GM18907 (cell line): ENCODE measurements around the gene NEK7.
A peak's percentile ranks its signal among the peaks of the same experiment; 100 is the strongest.
"Not testable (repeated sequence)": the region's sequence is repeated elsewhere in the genome, so short reads cannot be mapped to it uniquely, and the experiment has no call there.

Source experiments
- ATAC-seq: cut with Tn5 transposase; IDR thresholded peaks from one replicate; pipeline ENCODE4 v1.9.1; 2021; ENCODE audit warnings: mild to moderate bottlenecking, moderate library complexity; ENCODE audit not compliant: unreplicated experiment

The NEK7 gene

GRCh38 chr1:198156745-198157240 is at the start of gene NEK7:
NEK7 (plus strand) TSS chr1:198156998; CDS start chr1:198232581, 75,583 bp downstream.
- peak; percentile 58 for ATAC-seq

- ATAC-seq: no peak
Observed at GRCh38 chr1:198107091-198107501, 49.7 kb upstream of the NEK7 start.

- ATAC-seq: no peak
Observed at GRCh38 chr1:198108636-198109370, 48.0 kb upstream of the NEK7 start.

GRCh38 chr1:198109371-198109715 is 47.5 kb upstream of the NEK7 start:
- no peak for ATAC-seq

- ATAC-seq: no peak
Observed at GRCh38 chr1:198113342-198113750, 43.5 kb upstream of the NEK7 start.

- no peak for ATAC-seq
Observed at GRCh38 chr1:198116069-198116468, 40.7 kb upstream of the NEK7 start.

GRCh38 chr1:198116469-198116868 is 40.3 kb upstream of the NEK7 start:
- ATAC-seq: no peak

- no peak for ATAC-seq
Observed at GRCh38 chr1:198117267-198117666, 39.5 kb upstream of the NEK7 start.

GRCh38 chr1:198118134-198118533 is 38.7 kb upstream of the NEK7 start:
- no peak for ATAC-seq

- no peak for ATAC-seq
Observed at GRCh38 chr1:198119906-198120305, 36.9 kb upstream of the NEK7 start.

GRCh38 chr1:198121056-198121826 is 35.6 kb upstream of the NEK7 start:
- ATAC-seq: no peak

- no peak for ATAC-seq
Observed at GRCh38 chr1:198122693-198123092, 34.1 kb upstream of the NEK7 start.

- ATAC-seq: no peak
Observed at GRCh38 chr1:198123133-198123532, 33.7 kb upstream of the NEK7 start.

GRCh38 chr1:198124673-198125072 is 32.1 kb upstream of the NEK7 start:
- ATAC-seq: no peak

GRCh38 chr1:198125995-198126735 is 30.6 kb upstream of the NEK7 start:
- ATAC-seq: no peak

GRCh38 chr1:198128533-198128932 is 28.3 kb upstream of the NEK7 start:
- no peak for ATAC-seq

GRCh38 chr1:198130053-198130452 is 26.7 kb upstream of the NEK7 start:
- not testable (repeated sequence) for ATAC-seq

- ATAC-seq: peak; percentile 72
Observed at GRCh38 chr1:198132060-198132781, 24.6 kb upstream of the NEK7 start.

- no peak for ATAC-seq
Observed at GRCh38 chr1:198134252-198134651, 22.5 kb upstream of the NEK7 start.

GRCh38 chr1:198135366-198135765 is 21.4 kb upstream of the NEK7 start:
- ATAC-seq: no peak
